Thoracic aorta (tissue), 2 donors: Measurements from ENCODE around the gene TCF7L2. TPM values are rescaled to one million over a fixed set of nuclear protein-coding genes. Genes with fewer than 3 reads are reported as not detected.
A peak's percentile ranks its signal among the peaks of the same experiment; 100 is the strongest.

Experiments
- ATAC-seq: fragments of 150-250 bp; one replicate; pipeline ENCODE4 v1.8.0; 2017; ENCODE audit warnings: low read depth; ENCODE audit not compliant: insufficient number of reproducible peaks, low FRiP score
- DNase-seq: peaks from one replicate; pipeline ENCODE4 v3.0.0-alpha.2; 2020; ENCODE audit warnings: low spot score
- H3K27ac ChIP-seq, 2 donors: fragments of 200-600 bp; sonication (generic); 1 replicate in 1 of 2; 2 replicates in 1 of 2; pipeline ENCODE4 v1.5.1; 2016; ENCODE audit warnings: mild to moderate bottlenecking in 2 of 2, moderate library complexity in 2 of 2
- H3K27me3 ChIP-seq: fragments of 200-600 bp; sonication (generic); replicated peaks from 2 replicates; pipeline ENCODE4 v1.6.0; 2016; ENCODE audit warnings: mild to moderate bottlenecking; ENCODE audit not compliant: insufficient read depth
- H3K36me3 ChIP-seq: fragments of 200-600 bp; sonication (generic); one replicate; pipeline ENCODE4 v1.5.1; 2016
- H3K4me1 ChIP-seq, 2 donors: fragments of 200-600 bp; sonication (generic); 1 replicate in 1 of 2; 2 replicates in 1 of 2; pipeline versions ENCODE4 v1.5.1 to v1.6.0; 2016; ENCODE audit warnings: low read depth in 2 of 2, mild to moderate bottlenecking in 1 of 2; ENCODE audit not compliant: control insufficient read depth in 1 of 2
- H3K4me3 ChIP-seq: fragments of 200-600 bp; sonication (generic); 2 replicates; pipeline ENCODE4 v1.5.1; 2016; ENCODE audit warnings: mild to moderate bottlenecking
- H3K9me3 ChIP-seq: fragments of 200-600 bp; sonication (generic); 2 replicates; pipeline ENCODE4 v1.5.1; 2016
- CTCF ChIP-seq: fragments of 200-600 bp; sonication (generic); IDR thresholded peaks from one replicate; pipeline ENCODE4 v1.5.1; 2019; ENCODE audit warnings: antibody characterized with exemption
- total RNA-seq, 2 donors: library from RNA; depleted of rRNA; stranded (reverse); fragments of >200 nt; gene quantifications; one replicate each; pipeline versions ENCODE4 v1.1.0 to v1.2.3, GENCODE V29; 2016

TCF7L2 gene
- total RNA-seq, 2 donors from 2014 or later = 21.4 to 50.5 TPM

- TF ChIP-seq CTCF = no peak
- no peaks in the 10 kb centered on the region for H3K27me3 ChIP-seq
Observed at GRCh38 chr10:112927980-112928379, 22.1 kb upstream of the TCF7L2 start.

GRCh38 chr10:112932658-112933057 is 17.4 kb upstream of the TCF7L2 start:
- ATAC-seq (no peak), DNase-seq (no peak)
- H3K4me1 ChIP-seq = no peaks in the 10 kb centered on the region
- no peaks in the 10 kb centered on the region for H3K27me3 ChIP-seq
- peaks cover 5% of the 10 kb centered on the region for H3K9me3 ChIP-seq
- H3K36me3 ChIP-seq = no peaks in the 10 kb centered on the region
- no peak overlapping the region for H3K27ac ChIP-seq
- H3K4me3 ChIP-seq = no peak overlapping the region
- no peak for TF ChIP-seq CTCF

More at GRCh38 chr10:112927980-112928379, 22.1 kb upstream of the TCF7L2 start:
- no peak overlapping the region for H3K4me3 ChIP-seq
- peaks cover 0 to 4% of the 10 kb centered on the region in 2 donors for H3K4me1 ChIP-seq
- no peaks in the 10 kb centered on the region for H3K36me3 ChIP-seq
- DNase-seq = no peak
- ATAC-seq = no peak
- peaks cover 5% of the 10 kb centered on the region for H3K9me3 ChIP-seq
- no peak overlapping the region for H3K27ac ChIP-seq

GRCh38 chr10:112934193-112934592 is 15.9 kb upstream of the TCF7L2 start:
- H3K27me3 ChIP-seq = no peaks in the 10 kb centered on the region
- DNase-seq (no peak), ATAC-seq (no peak)
- H3K9me3 ChIP-seq = peaks cover 5% of the 10 kb centered on the region
- H3K4me3 ChIP-seq = no peak overlapping the region
- no peak overlapping the region for H3K27ac ChIP-seq
- no peaks in the 10 kb centered on the region for H3K4me1 ChIP-seq
- TF ChIP-seq CTCF = no peak
- no peaks in the 10 kb centered on the region for H3K36me3 ChIP-seq

- H3K4me1 ChIP-seq = no peaks in the 10 kb centered on the region
- H3K27me3 ChIP-seq = no peaks in the 10 kb centered on the region
- DNase-seq = no peak
Observed at GRCh38 chr10:112938808-112939482, 11.1 kb upstream of the TCF7L2 start.

GRCh38 chr10:112945811-112946210 is 4.2 kb upstream of the TCF7L2 start:
- Histone ChIP-seq H3K4me3 (no peak overlapping the region), H3K36me3 (no peaks in the 10 kb centered on the region), H3K4me1 (peaks cover 16 to 29% of the 10 kb centered on the region in 2 donors), H3K27me3 (no peaks in the 10 kb centered on the region), H3K27ac (peak overlapping the region; percentile 52 to 58), H3K9me3 (no peaks in the 10 kb centered on the region)
- TF ChIP-seq CTCF = no peak
- DNase-seq (no peak), ATAC-seq (no peak)

More at GRCh38 chr10:112938808-112939482, 11.1 kb upstream of the TCF7L2 start:
- H3K36me3 ChIP-seq = no peaks in the 10 kb centered on the region
- TF ChIP-seq CTCF = no peak
- no peaks in the 10 kb centered on the region for H3K9me3 ChIP-seq
- H3K4me3 ChIP-seq = no peak overlapping the region
- ATAC-seq = no peak
- no peak overlapping the region for H3K27ac ChIP-seq
